Measurements from ENCODE around the gene PPIA.
A peak's percentile ranks its signal among the peaks of the same experiment; 100 is the strongest.

DNA sequence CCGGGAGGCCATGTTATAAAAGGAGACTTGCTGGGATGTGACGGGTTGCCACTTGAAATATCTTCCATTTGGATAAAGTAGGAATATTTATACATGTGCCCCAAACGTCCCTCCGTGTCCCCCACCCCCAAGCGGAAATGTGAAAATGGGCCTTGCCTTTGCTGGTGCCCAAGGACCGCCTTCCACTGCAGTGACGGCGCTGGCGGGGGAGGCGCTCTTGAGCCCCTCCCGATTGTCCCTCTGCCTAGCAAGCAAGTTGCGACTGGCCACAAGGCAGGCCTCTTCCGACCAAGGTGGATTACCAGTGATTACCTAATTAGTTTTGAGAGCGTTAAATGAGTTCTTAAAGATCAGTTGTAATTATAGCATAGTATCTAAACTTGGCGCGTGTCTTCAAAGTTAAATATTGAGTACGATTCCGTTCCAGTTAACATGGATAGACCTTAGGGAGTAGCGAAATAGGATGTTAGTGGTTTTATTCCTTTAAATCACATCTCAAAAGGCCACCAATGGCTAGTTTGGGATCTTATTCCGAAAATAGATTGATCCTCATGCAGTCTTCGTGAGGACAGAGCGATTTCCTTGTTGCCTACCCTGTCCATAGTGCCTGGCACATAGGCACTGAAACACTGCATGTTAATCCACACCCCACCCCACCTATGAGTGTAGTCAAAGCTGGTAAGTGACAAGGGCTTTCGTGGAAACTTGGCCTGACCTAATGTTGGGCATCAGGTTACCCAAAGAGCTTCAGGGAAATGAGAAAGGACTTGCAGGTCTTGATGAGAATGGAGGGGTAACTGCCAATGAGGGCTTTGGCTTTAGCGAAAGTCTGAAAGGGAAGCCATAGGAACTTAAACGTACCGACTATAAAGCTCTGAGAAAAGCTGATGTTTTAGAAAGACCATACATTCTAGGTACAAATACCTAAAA is 1.1 kb downstream of the PPIA start:
- TF ChIP-seq EZH2phosphoT487 (IDR thresholded peaks at IDR 0.05; ENCODE audit: low read depth): no peak
- TF ChIP-seq, protein P1, sequence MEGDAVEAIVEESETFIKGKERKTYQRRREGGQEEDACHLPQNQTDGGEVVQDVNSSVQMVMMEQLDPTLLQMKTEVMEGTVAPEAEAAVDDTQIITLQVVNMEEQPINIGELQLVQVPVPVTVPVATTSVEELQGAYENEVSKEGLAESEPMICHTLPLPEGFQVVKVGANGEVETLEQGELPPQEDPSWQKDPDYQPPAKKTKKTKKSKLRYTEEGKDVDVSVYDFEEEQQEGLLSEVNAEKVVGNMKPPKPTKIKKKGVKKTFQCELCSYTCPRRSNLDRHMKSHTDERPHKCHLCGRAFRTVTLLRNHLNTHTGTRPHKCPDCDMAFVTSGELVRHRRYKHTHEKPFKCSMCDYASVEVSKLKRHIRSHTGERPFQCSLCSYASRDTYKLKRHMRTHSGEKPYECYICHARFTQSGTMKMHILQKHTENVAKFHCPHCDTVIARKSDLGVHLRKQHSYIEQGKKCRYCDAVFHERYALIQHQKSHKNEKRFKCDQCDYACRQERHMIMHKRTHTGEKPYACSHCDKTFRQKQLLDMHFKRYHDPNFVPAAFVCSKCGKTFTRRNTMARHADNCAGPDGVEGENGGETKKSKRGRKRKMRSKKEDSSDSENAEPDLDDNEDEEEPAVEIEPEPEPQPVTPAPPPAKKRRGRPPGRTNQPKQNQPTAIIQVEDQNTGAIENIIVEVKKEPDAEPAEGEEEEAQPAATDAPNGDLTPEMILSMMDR (IDR thresholded peaks at IDR 0.05; ENCODE audit: low read depth, low read length): peak; percentile 68

All from OCI-LY3 (cell line).